HCT116 (cell line): ENCODE measurements around the gene EFNB2. TPM values are rescaled to one million over a fixed set of nuclear protein-coding genes. Genes with fewer than 3 reads are reported as not detected.

Experiments
- ATAC-seq: fragments of 200-7000 bp; cut with Tn5 transposase; 2 replicates; pipeline ENCODE4 v1.9.1; 2020; ENCODE audit warnings: mild to moderate bottlenecking, moderate library complexity
- BruUV-seq: library from RNA; stranded (reverse); fragments of 400-500 nt; replicated peaks from 2 replicates; lab custom pipeline; 2021; lab: Mats Ljungman, UMichigan
- CTCF ChIA-PET: fragments of 300-600 bp; sonication (Branson Sonifier 250); formaldehyde crosslinking; loops from one replicate; lab custom pipeline; 2021; ENCODE audit warnings: antibody characterized with exemption; lab: Charles Lee
- POLR2A ChIA-PET: fragments of 300-600, 350-600 bp; sonication (Branson Sonifier 250); formaldehyde crosslinking; loops from one replicate; lab custom pipeline; 2021; ENCODE audit warnings: antibody characterized with exemption; lab: Charles Lee
- RAD21 ChIA-PET, 2 experiments: fragments of 300-600 bp; sonication (Branson Sonifier 250); formaldehyde crosslinking; loops; one replicate each; lab custom pipeline; 2023; ENCODE audit warnings: low total read pairs in 2 of 2; ENCODE audit not compliant: uncharacterized antibody in 2 of 2, unreplicated experiment in 2 of 2, low non-redundant PET in 1 of 2; lab: Charles Lee
- DNase-seq: peaks from one replicate; pipeline ENCODE4 v3.0.0-alpha.2; 2010; ENCODE audit warnings: low read depth, low spot score
- H2AFZ ChIP-seq: fragments of 200-600 bp; shearing (Covaris generic), sonication (generic); 2 replicates; pipeline ENCODE4 v1.6.1; 2017; ENCODE audit warnings: low read depth, mixed run types, mixed read lengths, antibody characterized with exemption, low read length; ENCODE audit not compliant: poor library complexity, severe bottlenecking
- H3K27ac ChIP-seq: 2 replicates; pipeline ENCODE4 v1.5.1; 2012; ENCODE audit warnings: low read depth, low read length
- H3K27me3 ChIP-seq: fragments of 200-600 bp; sonication (generic); 2 replicates; pipeline ENCODE4 v1.6.1; 2016; ENCODE audit warnings: mixed run types, low read length, mixed read lengths; ENCODE audit not compliant: insufficient read depth
- H3K36me3 ChIP-seq, 2 experiments: fragments of 200-500 bp in 1 of 2; fragments of 200-600 bp in 1 of 2; sonication (Bioruptor generic) in 1 of 2; sonication (generic) in 1 of 2; 2 replicates each; pipeline versions ENCODE4 v1.5.1 to v1.6.1; 2014 to 2016; ENCODE audit warnings: low read length in 2 of 2, inconsistent platforms in 1 of 2, mixed read lengths in 1 of 2, mixed run types in 1 of 2; ENCODE audit not compliant: insufficient read depth in 2 of 2, control insufficient read depth in 1 of 2
- H3K4me1 ChIP-seq, 2 experiments: fragments of 200-600 bp in 1 of 2; sonication (generic) in 1 of 2; 2 replicates each; pipeline versions ENCODE4 v1.5.1 to v1.6.1; 2012 to 2017; ENCODE audit warnings: low read length in 2 of 2, inconsistent platforms in 1 of 2, mild to moderate bottlenecking in 1 of 2, mixed read lengths in 1 of 2, mixed run types in 1 of 2, moderate library complexity in 1 of 2; ENCODE audit not compliant: insufficient read depth in 2 of 2, control insufficient read depth in 1 of 2
- H3K4me2 ChIP-seq: fragments of 200-600 bp; sonication (generic); 2 replicates; pipeline ENCODE4 v1.6.1; 2017; ENCODE audit warnings: mixed run types, low read length, mixed read lengths
- H3K4me3 ChIP-seq, 2 experiments: fragments of 200-600 bp in 1 of 2; sonication (generic) in 1 of 2; replicated peaks in 1 of 2; 2 replicates each; pipeline ENCODE4 v1.5.1; 2011 to 2016; ENCODE audit warnings: low read length in 2 of 2, control low read depth in 1 of 2, low read depth in 1 of 2, mild to moderate bottlenecking in 1 of 2, mixed read lengths in 1 of 2, mixed run types in 1 of 2
- H3K79me2 ChIP-seq: fragments of 200-600 bp; sonication (generic); 2 replicates; pipeline ENCODE4 v1.6.1; 2017; ENCODE audit warnings: mild to moderate bottlenecking, mixed run types, low read length, moderate library complexity, mixed read lengths; ENCODE audit not compliant: insufficient read depth
- H3K9ac ChIP-seq: fragments of 200-600 bp; sonication (generic); 2 replicates; pipeline ENCODE4 v1.6.1; 2016; ENCODE audit warnings: low read length, mixed read lengths
- H3K9me2 ChIP-seq: fragments of 200-600 bp; sonication (generic), shearing (Covaris generic); 2 replicates; pipeline ENCODE4 v1.6.1; 2017; ENCODE audit warnings: mixed run types, mild to moderate bottlenecking, moderate library complexity; ENCODE audit not compliant: insufficient read depth
- H3K9me3 ChIP-seq, 2 experiments: fragments of 200-500 bp in 1 of 2; fragments of 200-600 bp in 1 of 2; sonication (Bioruptor generic) in 1 of 2; sonication (generic) in 1 of 2; 2 replicates each; pipeline ENCODE4 v1.6.1; 2014 to 2017; ENCODE audit warnings: low read length in 2 of 2, mixed read lengths in 2 of 2, inconsistent platforms in 1 of 2, low read depth in 1 of 2, mild to moderate bottlenecking in 1 of 2, mixed run types in 1 of 2, moderate library complexity in 1 of 2; ENCODE audit not compliant: control insufficient read depth in 1 of 2, insufficient read depth in 1 of 2
- H4K20me1 ChIP-seq: fragments of 200-600 bp; sonication (generic), shearing (Covaris generic); 2 replicates; pipeline ENCODE4 v1.6.1; 2017; ENCODE audit warnings: mixed run types, mild to moderate bottlenecking, moderate library complexity; ENCODE audit not compliant: insufficient read depth
- ATF3 ChIP-seq: IDR thresholded peaks from 2 replicates; pipeline ENCODE4 v1.6.1; 2012
- CBX3 ChIP-seq: IDR thresholded peaks from 2 replicates; pipeline ENCODE4 v1.6.1; 2012; ENCODE audit warnings: low read depth
- CEBPB ChIP-seq: IDR thresholded peaks from 2 replicates; pipeline ENCODE4 v1.6.1; 2012; ENCODE audit warnings: low read depth
- CTCF ChIP-seq, 3 experiments: fragments of 200-600 bp in 1 of 3; sonication (generic) in 1 of 3; IDR thresholded peaks in 2 of 3; conservative IDR thresholded peaks in 1 of 3; 2 replicates each; pipeline ENCODE4 v1.5.1; 2012 to 2017; ENCODE audit warnings: low read depth in 2 of 3, low read length in 2 of 3, antibody characterized with exemption in 1 of 3, borderline replicate concordance in 1 of 3, control low read depth in 1 of 3, mild to moderate bottlenecking in 1 of 3, mixed read lengths in 1 of 3, mixed run types in 1 of 3, moderate library complexity in 1 of 3; ENCODE audit not compliant: insufficient read depth in 1 of 3
- EGR1 ChIP-seq: IDR thresholded peaks from 2 replicates; pipeline ENCODE4 v1.6.1; 2012; ENCODE audit warnings: low read depth
- EZH2 ChIP-seq: fragments of 200-600 bp; sonication (generic); IDR thresholded peaks from 2 replicates; pipeline ENCODE4 v1.6.1; 2017; ENCODE audit warnings: antibody characterized with exemption, mixed run types
- EZH2phosphoT487 ChIP-seq: fragments of 200-600 bp; IDR thresholded peaks from 2 replicates; pipeline ENCODE4 v1.6.1; 2018; ENCODE audit warnings: antibody characterized with exemption, borderline replicate concordance
- FOSL1 ChIP-seq: IDR thresholded peaks from 2 replicates; pipeline ENCODE4 v1.6.1; 2012; ENCODE audit warnings: low read depth
- JUND ChIP-seq: IDR thresholded peaks from 2 replicates; pipeline ENCODE4 v1.6.1; 2012
- MAX ChIP-seq: IDR thresholded peaks from 2 replicates; pipeline ENCODE4 v1.6.1; 2012
- RAD21 ChIP-seq: IDR thresholded peaks from 2 replicates; pipeline ENCODE4 v1.6.1; 2012; ENCODE audit warnings: low read depth, mild to moderate bottlenecking
- REST ChIP-seq: IDR thresholded peaks from 2 replicates; pipeline ENCODE4 v1.6.1; 2012; ENCODE audit warnings: low read depth
- SIN3A ChIP-seq: IDR thresholded peaks from 2 replicates; pipeline ENCODE4 v1.6.1; 2012; ENCODE audit warnings: low read depth
- SP1 ChIP-seq: IDR thresholded peaks from 2 replicates; pipeline ENCODE4 v1.6.1; 2012; ENCODE audit warnings: low read depth
- SRF ChIP-seq: IDR thresholded peaks from 2 replicates; pipeline ENCODE4 v1.6.1; 2012; ENCODE audit warnings: low read depth
- TCF7L2 ChIP-seq: IDR thresholded peaks from 2 replicates; pipeline ENCODE4 v1.7.0; 2011; ENCODE audit warnings: borderline replicate concordance, inconsistent platforms; ENCODE audit not compliant: insufficient read depth, insufficient read length; ENCODE audit errors: extremely low read depth
- YY1 ChIP-seq: IDR thresholded peaks from 2 replicates; pipeline ENCODE4 v1.6.1; 2011; ENCODE audit warnings: low read length, low read depth, moderate library complexity, mild to moderate bottlenecking; ENCODE audit not compliant: insufficient replicate concordance; ENCODE audit errors: extremely low read depth
- ZBTB33 ChIP-seq: IDR thresholded peaks from 2 replicates; pipeline ENCODE4 v1.6.1; 2011; ENCODE audit warnings: mild to moderate bottlenecking, low read length, moderate library complexity; ENCODE audit not compliant: insufficient replicate concordance; ENCODE audit errors: extremely low read depth
- ZFX ChIP-seq: fragments of 450-650 bp; IDR thresholded peaks from 2 replicates; pipeline ENCODE4 v1.6.1; 2017
- ZNF274 ChIP-seq: fragments of 200-500 bp; sonication (Bioruptor generic); IDR thresholded peaks from 2 replicates; pipeline ENCODE4 v1.6.1; 2014; ENCODE audit warnings: mild to moderate bottlenecking, low read depth, low read length, inconsistent platforms
- intact Hi-C: fragments of 100-400 bp; cut with micrococcal nuclease; formaldehyde crosslinking; loops from 2 replicates; pipeline ENCODE4 v1.10.0; 2022
- total RNA-seq: library from RNA; stranded (reverse); gene quantifications from one replicate; pipeline ENCODE4 v1.2.1, GENCODE V29; 2021; ENCODE audit not compliant: unreplicated experiment

EFNB2 gene
- total RNA-seq, 1 experiment from 2014 or later = 30.9 TPM

- H2AFZ ChIP-seq = no peak overlapping the region
- ATAC-seq (no peak), DNase-seq (no peak)
- H3K9me3 ChIP-seq = no peaks in the 10 kb centered on the region
- POLR2A ChIA-PET = no interaction called here
- no peaks in the 10 kb centered on the region for H4K20me1 ChIP-seq
- no peaks in the 10 kb centered on the region for H3K79me2 ChIP-seq
- no peak overlapping the region for H3K4me2 ChIP-seq
- RAD21 ChIA-PET = no interaction called here
- H3K27ac ChIP-seq = no peak overlapping the region
- H3K36me3 ChIP-seq = no peaks in the 10 kb centered on the region
- no peaks in the 10 kb centered on the region for H3K27me3 ChIP-seq
- H3K4me3 ChIP-seq = no peak overlapping the region
- CTCF ChIA-PET = no interaction called here
- H3K9ac ChIP-seq = no peak overlapping the region
- H3K4me1 ChIP-seq = no peaks in the 10 kb centered on the region
- TF ChIP-seq SIN3A (no peak), MAX (no peak), CBX3 (no peak), ZFX (no peak), ATF3 (no peak), RAD21 (no peak), SP1 (no peak), EGR1 (no peak), EZH2 (no peak), ZBTB33 (no peak), REST (no peak), CEBPB (no peak), YY1 (no peak), FOSL1 (no peak), JUND (no peak), TCF7L2 (no peak), ZNF274 (no peak), CTCF (IDR thresholded peaks at IDR 0.05 in 2 of 3, conservative IDR thresholded peaks at IDR 0.05 in 1 of 3; ENCODE audit: borderline replicate concordance in 1 of 3, insufficient read depth in 1 of 3, low read depth in 2 of 3, low read length in 2 of 3) (no peak), SRF (no peak), EZH2phosphoT487 (no peak)
- no TSS peak for BruUV-seq
- intact Hi-C loops = no loop called here
- H3K9me2 ChIP-seq = no peaks in the 10 kb centered on the region
These were observed 89.5 kb downstream of the EFNB2 start for GRCh38 chr13:106445996-106446395.
